Measurements from ENCODE around the gene RASGRP2. TPM values are rescaled to one million over a fixed set of nuclear protein-coding genes. Genes with fewer than 3 reads are reported as not detected.

RASGRP2 gene
- total and polyA plus RNA-seq, 2 of the 8 experiments (the other 6 are each of a cell fraction or from before 2014, with no cell fraction given) = 40.6 to 45.7 TPM

DNA sequence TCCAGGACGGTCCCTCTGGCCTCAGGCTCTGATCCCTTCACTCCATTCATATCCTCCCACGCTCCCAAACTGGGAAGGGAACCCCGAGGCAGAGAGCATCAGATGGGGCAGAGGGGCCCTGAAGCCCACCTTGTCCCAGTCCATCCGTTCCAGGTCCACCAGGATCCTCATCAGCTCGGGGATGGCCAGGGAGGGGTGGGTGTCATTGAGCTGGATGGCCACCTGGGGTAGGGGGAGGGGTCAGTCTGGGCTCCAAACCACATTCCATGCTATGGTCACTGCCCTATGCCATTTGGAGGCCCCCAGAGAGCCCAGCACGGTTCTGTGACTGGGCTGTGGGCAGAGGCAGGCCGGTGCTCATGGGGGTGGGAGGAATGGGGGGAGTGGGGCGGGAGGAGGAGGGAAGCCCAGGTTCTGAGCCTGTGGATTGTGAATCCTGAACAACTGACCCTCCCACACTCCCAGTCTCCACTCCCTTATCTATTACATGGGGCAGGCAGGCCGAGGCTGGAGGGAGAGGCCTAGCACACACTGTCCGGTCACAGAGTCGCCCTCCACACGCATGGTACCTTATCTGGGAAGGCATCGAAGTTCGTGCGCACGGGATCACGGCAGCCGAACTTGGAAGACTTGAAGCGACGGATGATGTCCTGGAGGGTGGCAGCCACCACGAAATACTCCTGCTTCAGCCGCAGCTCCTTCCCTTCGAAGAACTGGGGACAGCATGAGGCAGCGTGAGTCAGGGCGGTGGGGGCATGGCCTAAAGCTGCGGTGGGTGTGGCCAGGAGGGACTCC, 10.4 kb upstream of the RASGRP2 start:
- no peak overlapping the region for H3K56ac ChIP-seq (replicated peaks; ENCODE audit: insufficient read length, low read depth, low read length)
- H2BK20ac ChIP-seq (ENCODE audit: low read length) = no peak overlapping the region; the same call in 1 of the 2 replicates
- H3K4ac ChIP-seq (replicated peaks; ENCODE audit: insufficient read length, low read depth, low read length) = no peak overlapping the region
- no peak overlapping the region for H3K23ac ChIP-seq (ENCODE audit: insufficient read length)
- H2BK12ac ChIP-seq (ENCODE audit: low read depth, low read length) = peak overlapping the region; percentile 44; the same call in 1 of the 2 replicates
- no peak for FAIRE-seq
- no peak for DNase-seq (ENCODE audit: low read depth in 1 of 2, low spot score in 2 of 2)
- H2AFZ ChIP-seq (ENCODE audit: low read length) = no peak overlapping the region
- H4K8ac ChIP-seq (ENCODE audit: extremely low read depth, insufficient read depth, low read length) = no peak overlapping the region; the same call in 1 of the 2 replicates
- no peaks in the 10 kb centered on the region for H3K79me1 ChIP-seq (ENCODE audit: low read depth, low read length)
- peaks cover 0 to 15% (median 7%) of the 10 kb centered on the region in 4 experiments; a peak in 6 of 7 replicates for H3K4me1 ChIP-seq (replicated peaks in 1 of 4; ENCODE audit: control insufficient read depth in 3 of 4, insufficient read depth in 4 of 4, low read length in 3 of 4)
- H3K4me2 ChIP-seq (ENCODE audit: insufficient read depth in 1 of 2, low read depth in 2 of 2, low read length in 2 of 2) = no peak overlapping the region
- no peak overlapping the region for H3K14ac ChIP-seq (ENCODE audit: insufficient read length)
- TF ChIP-seq KDM5A (IDR thresholded peaks at IDR 0.05; ENCODE audit: low read length) (no peak), CBX5 (IDR thresholded peaks at IDR 0.05; ENCODE audit: low read depth, low read length) (no peak), KDM1A (IDR thresholded peaks at IDR 0.05; ENCODE audit: borderline replicate concordance, low read length) (no peak), SUZ12 (IDR thresholded peaks at IDR 0.05; ENCODE audit: low read length) (no peak), CHD2 (IDR thresholded peaks at IDR 0.05; ENCODE audit: low read length) (no peak), GTF2F1 (IDR thresholded peaks at IDR 0.05; ENCODE audit: borderline replicate concordance, low read depth, low read length) (no peak), FOSL1 (IDR thresholded peaks at IDR 0.05; ENCODE audit: insufficient read depth, low read depth, low read length) (no peak)
- TF ChIP-seq, protein P1, sequence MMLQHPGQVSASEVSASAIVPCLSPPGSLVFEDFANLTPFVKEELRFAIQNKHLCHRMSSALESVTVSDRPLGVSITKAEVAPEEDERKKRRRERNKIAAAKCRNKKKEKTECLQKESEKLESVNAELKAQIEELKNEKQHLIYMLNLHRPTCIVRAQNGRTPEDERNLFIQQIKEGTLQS (IDR thresholded peaks at IDR 0.05; ENCODE audit: insufficient read depth, low read depth, low read length) = no peak
- no peak overlapping the region for H2AK5ac ChIP-seq (ENCODE audit: low read depth, low read length)
- no peaks in the 10 kb centered on the region for H3K23me2 ChIP-seq (ENCODE audit: low read depth, low read length)
- no peaks in the 10 kb centered on the region for H3K27me3 ChIP-seq (replicated peaks in 1 of 4; ENCODE audit: control insufficient read depth in 3 of 4, extremely low read depth in 1 of 4, insufficient read depth in 3 of 4, low read length in 3 of 4)
- no peak overlapping the region for H3K27ac ChIP-seq (ENCODE audit: low read depth, low read length)
- H2BK15ac ChIP-seq (ENCODE audit: low read length) = peak overlapping the region; percentile 72; the same call in 1 of the 2 replicates
- peak overlapping the region; percentile 80 for H4K91ac ChIP-seq (replicated peaks; ENCODE audit: insufficient read length, low read length)
- ChIA-PET CTCF (ENCODE audit: partially characterized antibody) (interaction anchor here (0.5 to 23.7 kb wide), 5 partner anchors 9 to 502 kb away, joined by 3 to 376 read pairs (median 3); partner anchors contain the start of genes PYGM, RASGRP2 and SF1), POLR2A (ENCODE audit: partially characterized antibody) (interaction anchor here (29.2 to 42.9 kb wide), 2 partner anchors 5 to 11 kb away, joined by 1087 read pairs; partner anchors contain the start of genes PYGM, RASGRP2 and SF1)
- 0 out of 2 replicates have a peak overlapping the region, but pooled peaks have one; percentile 49 for H2BK5ac ChIP-seq (ENCODE audit: low read depth, low read length)
- no peaks in the 10 kb centered on the region for H4K20me1 ChIP-seq (replicated peaks in 1 of 2; ENCODE audit: control insufficient read depth in 1 of 2, insufficient read depth in 2 of 2, low read length in 2 of 2)
- H3K9me3 ChIP-seq (ENCODE audit: insufficient read depth in 2 of 2, low read depth in 1 of 2, low read length in 1 of 2) = no peaks in the 10 kb centered on the region
- no peaks in the 10 kb centered on the region for H3K79me2 ChIP-seq (ENCODE audit: control insufficient read depth in 1 of 2, insufficient read depth in 2 of 2, low read length in 2 of 2)
- no peaks in the 10 kb centered on the region; a peak in 1 of 8 replicates for H3K36me3 ChIP-seq (ENCODE audit: control insufficient read depth in 2 of 4, insufficient read depth in 4 of 4, low read length in 3 of 4)
- H3K18ac ChIP-seq (ENCODE audit: extremely low read depth, low read length) = peak overlapping the region; percentile 43; the same call in 1 of the 2 replicates
- H4K5ac ChIP-seq (ENCODE audit: insufficient read length, low read depth, low read length) = no peak overlapping the region
- no peak overlapping the region for H3K4me3 ChIP-seq (ENCODE audit: extremely low read depth in 1 of 4, insufficient read depth in 2 of 4, low read depth in 3 of 4, low read length in 4 of 4)
- H2BK120ac ChIP-seq (replicated peaks; ENCODE audit: low read depth, low read length) = no peak overlapping the region
- no peak overlapping the region for H3K9ac ChIP-seq (replicated peaks in 1 of 4; ENCODE audit: extremely low read depth in 1 of 4, low read depth in 3 of 4, low read length in 3 of 4)
- WGBS, 2 experiments (ENCODE audit: extremely low coverage in 1 of 2, insufficient coverage in 1 of 2, insufficient read length in 1 of 2, insufficient replicate concordance in 2 of 2, low coverage in 1 of 2, low lambda C conversion rate in 2 of 2, missing lambda C conversion rate in 1 of 2) = 89% methylated on average over 25 of the region's 26 CpGs; no CpG with 5 or more reads in 1 of the 2 experiments
